Measurements from ENCODE around the gene NCOA6.

GRCh38 chr20:34852298-34852697, 26.8 kb upstream of the NCOA6 start:
- TF ChIP-seq POLR2A (IDR thresholded peaks at IDR 0.05): no peak
- TF ChIP-seq, protein P1, sequence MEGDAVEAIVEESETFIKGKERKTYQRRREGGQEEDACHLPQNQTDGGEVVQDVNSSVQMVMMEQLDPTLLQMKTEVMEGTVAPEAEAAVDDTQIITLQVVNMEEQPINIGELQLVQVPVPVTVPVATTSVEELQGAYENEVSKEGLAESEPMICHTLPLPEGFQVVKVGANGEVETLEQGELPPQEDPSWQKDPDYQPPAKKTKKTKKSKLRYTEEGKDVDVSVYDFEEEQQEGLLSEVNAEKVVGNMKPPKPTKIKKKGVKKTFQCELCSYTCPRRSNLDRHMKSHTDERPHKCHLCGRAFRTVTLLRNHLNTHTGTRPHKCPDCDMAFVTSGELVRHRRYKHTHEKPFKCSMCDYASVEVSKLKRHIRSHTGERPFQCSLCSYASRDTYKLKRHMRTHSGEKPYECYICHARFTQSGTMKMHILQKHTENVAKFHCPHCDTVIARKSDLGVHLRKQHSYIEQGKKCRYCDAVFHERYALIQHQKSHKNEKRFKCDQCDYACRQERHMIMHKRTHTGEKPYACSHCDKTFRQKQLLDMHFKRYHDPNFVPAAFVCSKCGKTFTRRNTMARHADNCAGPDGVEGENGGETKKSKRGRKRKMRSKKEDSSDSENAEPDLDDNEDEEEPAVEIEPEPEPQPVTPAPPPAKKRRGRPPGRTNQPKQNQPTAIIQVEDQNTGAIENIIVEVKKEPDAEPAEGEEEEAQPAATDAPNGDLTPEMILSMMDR (IDR thresholded peaks at IDR 0.05): no peak
- TF ChIP-seq EP300 (IDR thresholded peaks at IDR 0.05; ENCODE audit: low read depth): no peak

All from transverse colon (tissue), 3 donors.